Activated T-cell treated with anti-CD3 and anti-CD28 coated beads, Interleukin-2, amount 50 U/mL, for 1 hour (primary cell): Measurements from ENCODE around the gene PRLR.

Experiments used
- DNase-seq: peaks from one replicate; pipeline ENCODE4 v3.0.0-alpha.2; 2020

PRLR gene

GRCh38 chr5:35026941-35027340 is 203.3 kb downstream of the PRLR start:
- no peak for DNase-seq

- DNase-seq = no peak
These were observed 203.9 kb downstream of the PRLR start for GRCh38 chr5:35026280-35026840.

GRCh38 chr5:35024911-35025510 is 205.3 kb downstream of the PRLR start:
- DNase-seq = no peak

GRCh38 chr5:35023391-35024178 is 206.7 kb downstream of the PRLR start:
- no peak for DNase-seq

- no peak for DNase-seq
These were observed 213.9 kb downstream of the PRLR start for GRCh38 chr5:35016174-35017051.

GRCh38 chr5:35015063-35015462 is 215.2 kb downstream of the PRLR start:
- DNase-seq = no peak

GRCh38 chr5:35012796-35013195 is 217.5 kb downstream of the PRLR start:
- DNase-seq = no peak

GRCh38 chr5:35012365-35012764 is 217.9 kb downstream of the PRLR start:
- DNase-seq = no peak

- no peak for DNase-seq
These were observed 219.6 kb downstream of the PRLR start for GRCh38 chr5:35010676-35011075.

- DNase-seq = no peak
These were observed 220.6 kb downstream of the PRLR start for GRCh38 chr5:35009657-35010056.

- DNase-seq = no peak
These were observed 221.3 kb downstream of the PRLR start for GRCh38 chr5:35009019-35009418.

- no peak for DNase-seq
These were observed 225.5 kb downstream of the PRLR start for GRCh38 chr5:35004771-35005170.

- no peak for DNase-seq
These were observed 226.1 kb downstream of the PRLR start for GRCh38 chr5:35004200-35004599.

- DNase-seq = peak; percentile 43
These were observed 227.0 kb downstream of the PRLR start for GRCh38 chr5:35003018-35003957.

- DNase-seq = no peak
These were observed 227.8 kb downstream of the PRLR start for GRCh38 chr5:35002459-35002858.

- no peak for DNase-seq
These were observed 228.4 kb downstream of the PRLR start for GRCh38 chr5:35001842-35002241.
